Left renal cortex interstitium (tissue), 4 donors: Measurements from ENCODE around the gene TSPAN15. TPM values are rescaled to one million over a fixed set of nuclear protein-coding genes. Genes with fewer than 3 reads are reported as not detected.

Experiments used
- DNase-seq, 4 donors: peaks; one replicate each; pipeline ENCODE4 v3.0.0-alpha.2; 2013; ENCODE audit warnings: low read depth in 4 of 4, low spot score in 2 of 4, missing footprints in 1 of 4
- polyA plus RNA-seq, 4 donors: library from polyadenylated mRNA; unstranded; fragments of 120-200 nt; gene quantifications; one replicate each; pipeline ENCODE4 v1.2.1, GENCODE V29; 2013; ENCODE audit not compliant: insufficient read length in 4 of 4

TSPAN15 gene
- polyA plus RNA-seq, 4 donors: 56.4 to 70.7 (median 63.6) TPM

- no peak for DNase-seq
Measured at GRCh38 chr10:69464401-69464800, 13.1 kb downstream of the TSPAN15 start.

GRCh38 chr10:69464801-69465401 is 13.6 kb downstream of the TSPAN15 start:
- DNase-seq: no peak

- no peak for DNase-seq
Measured at GRCh38 chr10:69465457-69466157, 14.3 kb downstream of the TSPAN15 start.

GRCh38 chr10:69466158-69466490 is 14.9 kb downstream of the TSPAN15 start:
- no peak for DNase-seq

- DNase-seq: no peak
Measured at GRCh38 chr10:69466689-69467088, 15.4 kb downstream of the TSPAN15 start.

DNA sequence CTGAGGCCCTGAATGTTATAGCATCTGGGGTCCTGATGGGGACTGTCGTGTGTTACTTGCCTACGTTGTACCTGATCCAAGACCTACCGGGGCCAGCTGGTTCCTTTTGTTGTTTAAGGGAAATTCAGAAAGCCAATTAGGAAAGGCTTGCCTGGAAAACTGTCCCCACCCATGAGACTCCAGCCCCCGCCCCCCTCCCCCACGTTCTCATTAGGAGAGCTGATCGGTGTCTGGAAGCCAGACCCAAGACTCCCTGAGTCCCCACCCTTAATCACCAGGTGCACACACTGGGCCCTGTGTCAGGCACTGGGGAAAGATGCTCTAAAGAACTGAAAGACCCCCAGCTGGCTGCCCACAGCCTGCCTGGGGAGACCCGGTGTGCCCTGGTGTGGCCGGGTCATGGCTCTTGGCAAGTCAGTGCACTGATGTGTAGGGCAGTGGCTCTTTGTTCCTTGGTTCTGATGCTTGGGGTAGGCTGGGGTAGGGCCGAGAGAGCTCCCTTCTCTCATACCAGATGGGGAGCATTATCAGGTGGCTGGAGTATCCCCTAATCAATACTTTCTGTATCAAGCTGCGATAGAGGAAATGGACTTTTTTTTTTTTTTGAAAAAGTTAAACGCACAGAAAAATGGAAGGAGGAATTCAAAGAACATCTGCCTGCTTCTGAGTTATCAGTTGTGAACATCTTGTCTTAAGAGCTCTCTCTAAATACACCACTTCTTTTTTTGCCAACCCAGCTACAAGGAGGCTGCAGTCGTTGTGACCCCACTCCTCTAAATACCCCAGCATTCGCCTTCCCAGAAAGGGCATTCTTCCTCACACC is 16.9 kb downstream of the TSPAN15 start:
- DNase-seq: no peak

- no peak for DNase-seq
Measured at GRCh38 chr10:69468751-69469089, 17.5 kb downstream of the TSPAN15 start.

GRCh38 chr10:69469976-69470375 is 18.7 kb downstream of the TSPAN15 start:
- no peak for DNase-seq

GRCh38 chr10:69470463-69471384 is 19.5 kb downstream of the TSPAN15 start:
- DNase-seq: no peak

DNA sequence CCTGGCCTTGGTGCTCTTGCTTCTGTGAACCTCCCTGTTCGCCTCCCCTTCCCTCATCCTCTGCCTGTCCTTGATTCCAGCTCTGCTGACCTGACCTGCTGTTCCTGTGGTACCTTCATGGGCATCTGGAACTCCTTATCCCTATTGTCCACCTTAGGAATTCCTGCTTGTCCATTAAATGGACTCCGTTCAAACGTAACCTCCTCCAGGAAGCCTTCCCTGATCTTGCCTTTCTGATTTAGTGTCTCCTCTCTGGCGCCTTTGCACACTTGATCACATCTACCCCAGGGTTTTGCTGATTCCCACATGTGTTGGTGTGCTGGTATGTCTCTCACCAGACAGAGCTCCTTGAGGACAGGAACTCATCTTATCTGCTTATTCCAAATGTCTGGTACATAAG is 20.9 kb downstream of the TSPAN15 start:
- DNase-seq: no peak

DNA sequence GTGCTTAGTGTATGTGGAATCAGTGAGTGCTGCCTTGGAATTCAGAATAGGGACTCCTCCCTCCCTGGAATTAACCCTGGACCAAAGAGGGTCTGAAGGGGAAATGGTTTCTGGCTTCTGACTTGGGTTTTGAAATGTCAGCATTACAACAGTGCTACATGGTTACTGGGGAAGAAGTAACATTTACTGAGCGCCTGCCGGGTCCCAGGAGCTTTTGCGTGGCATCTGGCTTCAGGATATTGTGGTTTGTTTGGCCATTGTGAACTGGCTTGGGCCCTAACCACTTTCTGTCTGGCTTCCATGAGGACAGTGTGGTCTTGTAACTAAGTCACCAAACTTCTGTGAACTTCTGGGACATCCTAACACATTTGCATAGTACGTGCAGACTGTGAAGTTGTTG is 21.3 kb downstream of the TSPAN15 start:
- no peak for DNase-seq

DNA sequence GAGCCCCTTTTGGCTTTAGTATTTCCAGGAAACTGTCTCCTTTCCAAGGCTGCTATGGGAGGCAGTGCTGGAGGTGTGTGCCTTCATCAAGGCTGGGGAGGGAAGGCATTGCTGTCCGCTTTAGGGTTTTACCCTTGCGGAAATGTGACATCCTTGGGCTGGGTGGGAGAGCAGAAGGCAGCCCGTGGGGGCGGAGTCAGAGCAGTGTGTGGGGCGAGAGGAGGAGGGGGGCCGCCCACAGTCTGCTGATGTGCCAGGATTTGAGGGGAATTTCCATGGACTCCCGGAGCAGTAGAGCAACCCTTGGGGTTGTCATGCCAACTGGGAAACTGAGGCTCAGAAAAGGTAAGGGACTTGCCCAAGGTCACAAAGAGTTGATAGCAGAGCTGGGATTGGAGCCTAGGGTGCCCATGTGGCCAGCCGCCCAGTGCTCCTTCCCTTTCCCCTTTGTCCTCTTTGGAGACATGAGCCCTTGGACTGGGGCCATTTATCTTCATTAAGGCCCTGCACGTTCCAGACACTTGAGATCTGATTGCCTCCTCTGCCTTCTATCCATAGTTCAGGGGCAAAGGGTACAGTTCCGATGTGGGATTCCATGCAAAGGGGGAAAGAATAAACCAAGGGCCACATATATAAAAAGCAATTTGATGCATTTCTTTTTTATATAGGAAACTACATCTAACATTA is 22.2 kb downstream of the TSPAN15 start:
- DNase-seq: no peak

- no peak for DNase-seq
Measured at GRCh38 chr10:69474742-69475432, 23.6 kb downstream of the TSPAN15 start.

DNA sequence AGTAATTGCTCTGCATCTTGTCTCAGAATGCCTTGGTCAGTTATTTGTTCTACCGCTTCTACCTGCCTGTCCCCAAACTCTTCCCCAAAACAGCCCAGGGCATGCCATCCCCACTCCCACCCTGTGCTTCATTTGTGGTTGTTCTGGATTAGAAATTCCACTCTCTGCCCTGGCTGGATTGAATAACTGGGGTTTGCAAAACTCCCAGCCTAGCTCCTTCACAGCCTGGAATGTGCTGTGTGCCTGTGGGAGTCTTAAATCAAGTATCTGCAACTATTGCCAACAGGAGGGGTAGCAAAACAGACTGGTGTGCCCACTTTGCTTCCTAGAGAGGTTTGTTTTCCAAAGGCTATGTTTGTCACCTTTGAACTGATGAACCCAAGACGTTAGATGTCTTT is 24.2 kb downstream of the TSPAN15 start:
- DNase-seq: no peak

GRCh38 chr10:69477968-69478597 is 26.8 kb downstream of the TSPAN15 start:
- DNase-seq: no peak

- no peak for DNase-seq
Measured at GRCh38 chr10:69479240-69480067, 28.2 kb downstream of the TSPAN15 start.

DNA sequence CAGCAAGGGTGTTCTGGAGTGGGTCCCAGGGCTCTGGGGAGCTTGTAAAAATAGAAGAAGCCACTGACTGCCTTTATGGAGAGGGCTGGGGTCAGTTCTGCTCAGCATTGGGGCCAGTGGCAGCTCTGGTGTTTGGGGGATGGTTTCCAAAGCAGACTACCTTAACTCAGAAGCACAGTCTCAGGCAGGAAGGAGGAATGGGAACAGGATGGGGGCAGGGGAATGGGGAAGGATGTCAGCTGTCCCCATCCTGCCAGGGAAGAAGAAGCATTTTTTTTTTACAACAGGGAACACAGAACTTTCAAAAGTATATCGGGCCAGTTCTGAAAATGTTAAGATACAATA is 28.8 kb downstream of the TSPAN15 start:
- DNase-seq: no peak

- DNase-seq: no peak
Measured at GRCh38 chr10:69481305-69481704, 30.0 kb downstream of the TSPAN15 start.
